ENCODE data around the gene RABGAP1L.
A peak's percentile ranks its signal among the peaks of the same experiment; 100 is the strongest.

The RABGAP1L gene

DNA sequence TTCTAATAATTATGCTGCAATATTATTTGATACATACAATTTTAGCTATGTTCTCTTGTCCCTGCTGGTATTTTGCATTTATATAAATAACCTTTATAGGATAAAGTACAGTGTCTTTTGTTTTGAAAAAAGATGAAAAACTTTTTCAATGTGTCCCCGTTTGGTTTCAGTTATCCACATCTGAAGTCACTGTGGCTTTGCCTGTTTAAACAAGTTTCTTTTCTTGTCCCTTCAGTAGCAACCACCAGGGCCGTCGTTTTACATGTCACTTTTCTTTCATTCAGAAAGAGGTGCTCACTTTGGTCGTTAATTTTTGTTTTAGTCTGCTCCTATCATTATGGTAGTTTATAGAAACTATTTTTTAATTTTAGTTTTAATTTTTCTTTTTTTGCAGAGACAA, 41.4 kb downstream of the RABGAP1L start:
- H3K4me3 ChIP-seq (ENCODE audit: low read depth, low read length) = no peak overlapping the region
- DNase-seq (ENCODE audit: low read depth) = no peak
- TF ChIP-seq MYC (IDR thresholded peaks at IDR 0.05; ENCODE audit: low read depth, low read length) (no peak), POLR2A (IDR thresholded peaks at IDR 0.05; ENCODE audit: extremely low read depth, insufficient read length) (no peak)
- TF ChIP-seq, protein P1, sequence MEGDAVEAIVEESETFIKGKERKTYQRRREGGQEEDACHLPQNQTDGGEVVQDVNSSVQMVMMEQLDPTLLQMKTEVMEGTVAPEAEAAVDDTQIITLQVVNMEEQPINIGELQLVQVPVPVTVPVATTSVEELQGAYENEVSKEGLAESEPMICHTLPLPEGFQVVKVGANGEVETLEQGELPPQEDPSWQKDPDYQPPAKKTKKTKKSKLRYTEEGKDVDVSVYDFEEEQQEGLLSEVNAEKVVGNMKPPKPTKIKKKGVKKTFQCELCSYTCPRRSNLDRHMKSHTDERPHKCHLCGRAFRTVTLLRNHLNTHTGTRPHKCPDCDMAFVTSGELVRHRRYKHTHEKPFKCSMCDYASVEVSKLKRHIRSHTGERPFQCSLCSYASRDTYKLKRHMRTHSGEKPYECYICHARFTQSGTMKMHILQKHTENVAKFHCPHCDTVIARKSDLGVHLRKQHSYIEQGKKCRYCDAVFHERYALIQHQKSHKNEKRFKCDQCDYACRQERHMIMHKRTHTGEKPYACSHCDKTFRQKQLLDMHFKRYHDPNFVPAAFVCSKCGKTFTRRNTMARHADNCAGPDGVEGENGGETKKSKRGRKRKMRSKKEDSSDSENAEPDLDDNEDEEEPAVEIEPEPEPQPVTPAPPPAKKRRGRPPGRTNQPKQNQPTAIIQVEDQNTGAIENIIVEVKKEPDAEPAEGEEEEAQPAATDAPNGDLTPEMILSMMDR (IDR thresholded peaks at IDR 0.05; ENCODE audit: low read depth, low read length) = no peak
- TF ChIP-seq, protein P2, sequence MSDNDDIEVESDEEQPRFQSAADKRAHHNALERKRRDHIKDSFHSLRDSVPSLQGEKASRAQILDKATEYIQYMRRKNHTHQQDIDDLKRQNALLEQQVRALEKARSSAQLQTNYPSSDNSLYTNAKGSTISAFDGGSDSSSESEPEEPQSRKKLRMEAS (IDR thresholded peaks at IDR 0.05; ENCODE audit: low read depth, low read length) = no peak

DNA sequence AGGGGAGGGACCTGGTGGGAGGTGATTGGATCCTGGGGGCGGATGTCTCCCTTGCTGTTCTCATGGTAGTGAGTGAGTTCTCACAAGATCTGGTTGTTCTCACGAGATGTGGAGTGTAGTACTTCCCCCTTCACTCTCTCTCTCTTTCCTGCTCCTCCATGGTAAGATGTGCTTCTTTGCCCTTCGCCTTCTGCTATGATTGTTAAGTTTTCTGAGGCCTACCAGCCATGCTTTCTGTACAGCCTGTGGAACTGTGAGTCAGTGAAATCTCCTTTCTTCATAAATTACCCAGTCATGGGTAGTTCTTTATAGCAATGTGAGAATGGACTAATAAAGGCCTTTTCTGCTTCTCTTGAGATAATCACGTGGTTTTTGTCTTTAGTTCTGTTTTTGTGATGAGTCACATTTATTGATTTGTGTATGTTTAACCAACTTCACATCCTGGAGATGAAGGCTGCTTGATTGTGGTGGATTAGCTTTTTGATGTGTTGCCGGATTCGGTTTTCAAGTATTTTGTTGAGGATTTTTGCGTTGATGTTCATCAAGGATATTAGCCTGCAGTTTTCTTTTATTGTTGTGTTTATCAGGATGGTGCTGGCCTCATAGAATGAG, 45.5 kb downstream of the RABGAP1L start:
- DNase-seq (ENCODE audit: low read depth) = peak; percentile 45
- TF ChIP-seq, protein P1 (IDR thresholded peaks at IDR 0.05; ENCODE audit: low read depth, low read length) = no peak
- no peak for TF ChIP-seq MYC (IDR thresholded peaks at IDR 0.05; ENCODE audit: low read depth, low read length)
- no peak overlapping the region for H3K4me3 ChIP-seq (ENCODE audit: low read depth, low read length)

DNA sequence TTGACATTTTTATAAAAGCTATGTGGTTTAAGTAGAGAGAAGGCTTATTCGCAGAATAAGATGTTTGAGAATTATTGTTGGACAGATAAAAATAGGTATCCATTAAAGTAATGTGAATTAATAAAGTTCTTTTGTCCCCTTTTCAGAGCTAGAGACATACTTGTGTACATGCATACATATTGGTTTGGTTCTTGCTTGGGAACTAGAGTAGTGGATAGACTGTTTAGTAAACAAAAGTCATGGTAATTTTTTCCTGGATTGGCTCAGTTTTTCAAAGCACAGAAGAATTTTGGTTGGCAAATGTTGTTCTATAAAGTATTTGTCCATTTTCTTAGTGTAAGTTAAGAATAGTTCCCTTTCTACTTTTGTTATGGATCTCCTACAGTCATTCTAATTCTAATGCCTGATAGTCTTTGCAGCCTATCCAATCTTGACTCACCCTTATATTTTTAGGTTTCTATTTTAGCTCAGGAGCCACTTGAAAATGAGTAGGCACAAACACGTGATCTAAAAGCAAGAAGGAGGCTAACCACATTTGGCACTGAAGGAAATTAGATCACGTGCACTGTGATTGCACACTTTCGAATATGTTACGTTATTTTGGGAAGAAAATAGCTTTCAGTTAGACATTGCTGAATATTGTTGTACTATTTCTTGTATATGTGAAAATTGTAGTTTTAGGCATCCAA, 47.0 kb downstream of the RABGAP1L start:
- H3K4me3 ChIP-seq (ENCODE audit: low read depth, low read length) = no peak overlapping the region
- DNase-seq (ENCODE audit: low read depth) = peak; percentile 64
- TF ChIP-seq, protein P2 (IDR thresholded peaks at IDR 0.05; ENCODE audit: low read depth, low read length) = peak; percentile 75
- no peak for TF ChIP-seq POLR2A (IDR thresholded peaks at IDR 0.05; ENCODE audit: extremely low read depth, insufficient read length)
- TF ChIP-seq, protein P1 (IDR thresholded peaks at IDR 0.05; ENCODE audit: low read depth, low read length) = no peak
- TF ChIP-seq MYC (IDR thresholded peaks at IDR 0.05; ENCODE audit: low read depth, low read length) = no peak

DNA sequence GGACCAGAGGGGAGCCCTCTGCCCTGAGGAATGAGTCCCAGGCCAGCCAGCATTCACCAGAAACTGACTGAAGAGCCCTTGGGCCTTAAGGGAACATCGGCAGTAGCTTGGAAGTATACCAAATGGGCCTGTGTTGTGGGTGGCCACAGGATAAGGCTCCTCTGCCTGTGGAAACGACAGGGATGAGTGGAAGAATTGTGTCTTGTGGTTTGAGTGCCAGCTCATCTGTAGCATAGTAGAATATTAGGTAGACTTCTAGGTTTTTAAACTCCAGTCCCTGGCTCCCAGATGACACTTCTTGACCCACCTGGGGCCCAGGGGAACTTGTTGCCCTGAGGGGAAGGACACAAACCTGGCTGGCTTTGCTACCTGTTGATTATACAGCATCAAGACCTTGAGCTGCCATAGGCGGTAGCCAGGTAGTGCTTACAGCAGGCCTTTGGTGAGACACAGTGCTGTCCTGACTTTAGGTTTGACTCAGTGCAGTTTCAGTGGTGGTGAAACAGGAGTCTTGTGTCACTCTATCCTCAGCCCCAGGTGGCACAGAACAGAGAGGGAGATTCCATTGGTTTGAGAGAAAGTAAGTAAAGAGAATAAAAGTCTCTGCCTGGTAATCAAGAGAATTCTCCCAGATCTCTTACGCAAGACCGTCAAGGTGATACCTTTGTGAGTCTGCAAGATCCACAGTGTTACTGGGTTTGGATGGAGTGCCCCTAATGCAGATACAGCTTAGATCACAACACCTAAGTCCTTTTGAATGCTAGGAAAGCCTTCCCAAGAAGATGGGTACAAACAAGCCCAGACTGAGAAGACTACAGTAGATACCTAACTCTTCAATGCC, 50.2 kb downstream of the RABGAP1L start:
- DNase-seq (ENCODE audit: low read depth) = no peak
- TF ChIP-seq, protein P1 (IDR thresholded peaks at IDR 0.05; ENCODE audit: low read depth, low read length) = no peak
- TF ChIP-seq POLR2A (IDR thresholded peaks at IDR 0.05; ENCODE audit: extremely low read depth, insufficient read length) = no peak
- TF ChIP-seq, protein P2 (IDR thresholded peaks at IDR 0.05; ENCODE audit: low read depth, low read length) = no peak
- no peak for TF ChIP-seq MYC (IDR thresholded peaks at IDR 0.05; ENCODE audit: low read depth, low read length)
- no peak overlapping the region for H3K4me3 ChIP-seq (ENCODE audit: low read depth, low read length)

DNA sequence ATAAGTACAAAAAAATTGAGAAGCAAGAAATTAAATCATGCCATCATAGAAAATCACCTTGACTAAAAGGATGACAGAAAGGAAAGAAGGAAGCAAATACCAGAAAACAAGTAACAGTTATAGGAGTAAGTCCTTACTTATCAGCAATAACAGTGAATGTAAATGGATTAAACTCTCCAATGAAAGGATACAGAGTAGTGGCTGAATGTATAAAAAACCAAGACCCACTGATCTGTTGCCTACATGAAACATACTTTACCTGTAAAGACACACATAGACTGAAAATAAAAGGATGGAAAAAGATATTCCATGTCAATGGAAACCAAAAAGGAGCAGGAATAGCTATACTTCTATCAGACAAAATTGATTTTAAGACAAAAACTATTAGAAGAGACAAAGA, 52.2 kb downstream of the RABGAP1L start:
- no peak overlapping the region for H3K4me3 ChIP-seq (ENCODE audit: low read depth, low read length)
- DNase-seq (ENCODE audit: low read depth) = no peak
- TF ChIP-seq, protein P1 (IDR thresholded peaks at IDR 0.05; ENCODE audit: low read depth, low read length) = no peak
- TF ChIP-seq, protein P2 (IDR thresholded peaks at IDR 0.05; ENCODE audit: low read depth, low read length) = no peak
- no peak for TF ChIP-seq POLR2A (IDR thresholded peaks at IDR 0.05; ENCODE audit: extremely low read depth, insufficient read length)
